ENCODE data around the gene RER1.

RER1 gene

DNA sequence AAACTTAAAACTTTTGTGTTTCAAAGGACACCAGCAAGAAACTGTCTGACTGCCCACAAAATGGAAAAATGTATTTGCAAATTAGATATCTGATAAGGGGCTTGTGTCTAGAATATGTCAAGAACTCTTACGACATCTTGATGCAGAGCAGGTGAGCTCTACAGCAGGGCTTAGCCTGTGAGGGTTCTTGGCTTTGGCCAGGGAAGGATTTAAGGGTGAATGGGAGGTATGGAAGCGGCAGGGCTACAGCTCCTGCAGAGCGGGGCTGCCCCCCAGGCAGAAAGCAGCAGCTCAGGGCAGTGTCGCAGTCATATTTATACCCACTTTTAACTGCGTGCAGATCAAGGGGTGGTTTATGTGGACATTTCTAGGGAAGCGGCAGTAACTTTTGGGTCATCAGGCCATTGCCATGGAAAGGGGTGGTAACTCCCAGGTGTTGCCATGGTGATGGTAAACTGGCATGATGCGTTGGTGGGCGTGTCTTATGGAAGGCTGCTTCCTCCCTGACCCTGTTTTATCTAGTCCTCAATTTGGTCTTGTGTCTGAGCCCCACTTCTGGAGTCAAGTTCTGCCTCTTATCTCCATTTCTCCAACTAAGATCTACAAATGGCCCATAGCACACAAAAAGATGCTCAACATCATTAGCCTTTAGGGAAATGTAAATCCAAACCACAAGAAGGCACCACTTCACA is 23.4 kb upstream of the RER1 start:
- Histone ChIP-seq H3K4me3 (ENCODE audit: low read depth in 1 of 5, low read length in 5 of 5) (no peak overlapping the region), H3K9ac (ENCODE audit: low read length in 5 of 5) (no peak overlapping the region), H3K27ac (ENCODE audit: low read depth, low read length) (no peak overlapping the region), H3K27me3 (ENCODE audit: control insufficient read depth in 5 of 5, insufficient read depth in 4 of 5, low read length in 5 of 5) (no peaks in the 10 kb centered on the region), H3K9me3 (ENCODE audit: control insufficient read depth in 5 of 5, low read length in 5 of 5) (peaks cover 0 to 7% (median 2%) of the 10 kb centered on the region in 5 donors), H3K36me3 (ENCODE audit: control insufficient read depth in 5 of 5, insufficient read depth in 5 of 5, low read length in 5 of 5) (peaks cover 0 to 6% (median 2%) of the 10 kb centered on the region in 5 donors), H3K4me1 (ENCODE audit: control insufficient read depth in 5 of 5, insufficient read depth in 5 of 5, low read length in 5 of 5) (no peaks in the 10 kb centered on the region)

DNA sequence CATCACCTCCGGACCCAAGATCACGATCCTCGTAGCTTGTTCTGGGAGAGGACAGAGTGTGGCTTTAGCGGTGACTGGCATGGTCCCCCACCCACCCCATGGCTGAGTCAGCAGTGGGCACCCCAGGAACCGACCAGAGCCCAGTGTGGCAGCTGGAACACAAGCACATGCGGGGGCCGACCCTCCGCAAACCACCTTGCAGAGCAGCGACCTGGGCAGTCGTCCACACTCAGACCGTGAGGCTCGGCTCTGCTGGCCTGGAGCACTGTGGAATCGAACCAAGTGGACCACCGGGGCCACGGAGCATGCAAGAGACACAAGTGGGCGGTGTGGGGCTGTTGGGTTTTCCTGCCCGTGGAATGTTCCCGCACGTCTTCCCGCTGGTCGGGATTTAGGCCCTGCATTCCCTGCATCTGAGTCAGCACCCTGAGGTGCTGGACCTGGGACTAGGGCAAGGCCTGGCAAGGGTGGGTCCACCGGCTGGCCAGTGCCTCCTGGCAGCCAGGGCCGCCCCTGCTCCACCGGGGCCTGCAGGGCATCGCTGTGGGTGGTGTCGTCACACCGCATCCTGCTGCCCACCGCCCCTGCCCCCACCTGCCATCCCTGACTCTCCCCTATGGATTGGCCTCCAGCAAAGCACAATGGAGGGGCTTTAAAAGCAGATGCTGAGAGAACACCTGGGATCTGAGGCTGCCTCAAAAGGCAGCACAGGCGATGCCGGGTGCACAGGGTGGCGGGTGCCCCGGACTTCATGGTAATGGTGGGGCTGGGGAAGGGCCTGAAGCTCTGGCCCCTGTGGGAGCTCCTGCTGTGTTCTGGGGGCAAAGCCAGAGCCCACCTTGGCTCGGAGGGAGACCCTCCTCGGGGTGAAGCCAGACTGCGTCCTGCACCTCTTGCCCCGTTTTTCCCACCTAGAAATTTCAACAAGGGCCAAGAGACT is 18.8 kb upstream of the RER1 start:
- Histone ChIP-seq H3K27me3 (ENCODE audit: control insufficient read depth in 5 of 5, insufficient read depth in 4 of 5, low read length in 5 of 5) (no peaks in the 10 kb centered on the region), H3K9ac (ENCODE audit: low read length in 5 of 5) (no peak overlapping the region), H3K9me3 (ENCODE audit: control insufficient read depth in 5 of 5, low read length in 5 of 5) (no peaks in the 10 kb centered on the region), H3K36me3 (ENCODE audit: control insufficient read depth in 5 of 5, insufficient read depth in 5 of 5, low read length in 5 of 5) (peaks cover 0 to 6% (median 2%) of the 10 kb centered on the region in 5 donors), H3K4me3 (ENCODE audit: low read depth in 1 of 5, low read length in 5 of 5) (no peak overlapping the region), H3K27ac (ENCODE audit: low read depth, low read length) (no peak overlapping the region), H3K4me1 (ENCODE audit: control insufficient read depth in 5 of 5, insufficient read depth in 5 of 5, low read length in 5 of 5) (no peaks in the 10 kb centered on the region)

DNA sequence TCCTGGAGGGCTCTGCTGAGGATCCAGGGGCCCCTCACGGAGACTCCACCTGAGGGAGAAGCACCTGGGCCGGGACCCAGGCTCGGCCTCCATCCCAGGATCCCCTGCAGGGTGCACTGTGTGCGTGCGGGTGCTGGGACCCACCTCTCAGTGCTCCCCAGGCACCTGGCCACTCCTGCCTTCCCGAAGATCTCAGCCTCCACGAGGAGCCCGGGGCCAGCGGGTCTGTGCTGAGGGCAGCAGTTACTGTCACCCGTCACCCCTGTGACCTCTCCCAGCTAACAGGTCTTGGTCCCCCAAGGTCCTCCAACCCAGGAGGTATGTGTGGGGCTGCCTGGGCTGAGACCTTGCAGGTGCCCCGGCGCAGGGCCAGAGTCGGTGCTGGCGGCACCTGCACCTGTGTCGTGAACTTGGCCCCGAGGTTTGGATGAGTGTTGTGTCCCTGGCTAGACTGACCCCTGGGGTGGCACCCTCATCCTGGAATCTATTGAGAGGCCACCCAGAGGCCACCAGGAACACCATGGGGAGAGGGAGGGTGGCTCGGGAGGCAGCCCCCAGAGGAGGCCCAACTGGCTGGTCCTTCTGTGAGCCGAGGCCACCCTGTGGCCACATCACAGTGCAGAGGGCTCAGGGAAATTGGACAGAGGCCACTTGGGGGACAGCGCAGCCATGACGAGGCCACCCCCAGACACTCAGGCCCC is 17.9 kb upstream of the RER1 start:
- Histone ChIP-seq H3K4me1 (ENCODE audit: control insufficient read depth in 5 of 5, insufficient read depth in 5 of 5, low read length in 5 of 5) (no peaks in the 10 kb centered on the region), H3K36me3 (ENCODE audit: control insufficient read depth in 5 of 5, insufficient read depth in 5 of 5, low read length in 5 of 5) (peaks cover 0 to 6% (median 2%) of the 10 kb centered on the region in 5 donors), H3K27ac (ENCODE audit: low read depth, low read length) (no peak overlapping the region), H3K4me3 (ENCODE audit: low read depth in 1 of 5, low read length in 5 of 5) (no peak overlapping the region), H3K27me3 (ENCODE audit: control insufficient read depth in 5 of 5, insufficient read depth in 4 of 5, low read length in 5 of 5) (no peaks in the 10 kb centered on the region), H3K9ac (ENCODE audit: low read length in 5 of 5) (no peak overlapping the region), H3K9me3 (ENCODE audit: control insufficient read depth in 5 of 5, low read length in 5 of 5) (no peaks in the 10 kb centered on the region)

DNA sequence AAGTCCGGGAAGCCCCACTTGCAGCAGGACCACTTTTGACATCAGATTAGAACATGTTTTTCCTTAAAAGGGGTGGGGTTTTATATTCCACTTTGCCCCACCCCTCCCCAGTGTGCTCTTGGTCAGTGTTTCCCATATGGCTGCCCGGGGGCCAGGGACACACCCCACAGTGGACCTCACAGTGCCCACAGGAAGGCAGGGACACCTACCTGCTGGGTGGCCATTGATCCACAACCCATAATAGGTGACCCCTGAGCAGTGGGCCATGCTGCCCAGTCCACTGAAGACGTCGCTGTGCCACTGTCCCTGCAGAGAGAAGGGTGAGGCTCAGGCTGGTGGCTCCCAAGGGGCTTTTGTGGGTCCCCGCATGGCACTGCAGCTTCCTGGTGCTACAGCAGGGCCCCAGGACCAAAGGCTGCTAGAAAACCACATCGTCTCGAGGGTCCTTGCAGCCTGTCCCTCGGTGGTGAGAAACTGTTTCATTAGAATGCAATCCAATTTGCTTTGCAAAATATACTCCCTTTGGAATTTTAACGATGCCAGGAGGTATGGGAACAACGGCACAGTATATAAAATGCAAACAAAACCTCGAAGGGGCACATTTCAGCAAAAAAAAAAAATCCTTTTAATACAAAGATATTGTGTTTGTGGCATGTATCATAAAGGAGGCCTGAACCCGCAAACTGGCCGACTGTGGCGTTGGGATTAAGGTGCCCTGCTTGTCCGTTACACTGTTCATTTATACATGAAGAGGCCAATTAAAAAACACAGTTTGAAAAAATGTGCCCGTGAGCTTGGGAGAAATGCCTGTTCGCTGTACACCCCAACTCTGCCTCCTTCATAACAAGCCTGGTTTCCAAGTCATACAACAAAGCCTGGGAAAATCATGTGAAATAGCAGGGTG is 17.1 kb upstream of the RER1 start:
- Histone ChIP-seq H3K4me3 (ENCODE audit: low read depth in 1 of 5, low read length in 5 of 5) (no peak overlapping the region), H3K27ac (ENCODE audit: low read depth, low read length) (no peak overlapping the region), H3K36me3 (ENCODE audit: control insufficient read depth in 5 of 5, insufficient read depth in 5 of 5, low read length in 5 of 5) (peaks cover 0 to 6% (median 2%) of the 10 kb centered on the region in 5 donors)

DNA sequence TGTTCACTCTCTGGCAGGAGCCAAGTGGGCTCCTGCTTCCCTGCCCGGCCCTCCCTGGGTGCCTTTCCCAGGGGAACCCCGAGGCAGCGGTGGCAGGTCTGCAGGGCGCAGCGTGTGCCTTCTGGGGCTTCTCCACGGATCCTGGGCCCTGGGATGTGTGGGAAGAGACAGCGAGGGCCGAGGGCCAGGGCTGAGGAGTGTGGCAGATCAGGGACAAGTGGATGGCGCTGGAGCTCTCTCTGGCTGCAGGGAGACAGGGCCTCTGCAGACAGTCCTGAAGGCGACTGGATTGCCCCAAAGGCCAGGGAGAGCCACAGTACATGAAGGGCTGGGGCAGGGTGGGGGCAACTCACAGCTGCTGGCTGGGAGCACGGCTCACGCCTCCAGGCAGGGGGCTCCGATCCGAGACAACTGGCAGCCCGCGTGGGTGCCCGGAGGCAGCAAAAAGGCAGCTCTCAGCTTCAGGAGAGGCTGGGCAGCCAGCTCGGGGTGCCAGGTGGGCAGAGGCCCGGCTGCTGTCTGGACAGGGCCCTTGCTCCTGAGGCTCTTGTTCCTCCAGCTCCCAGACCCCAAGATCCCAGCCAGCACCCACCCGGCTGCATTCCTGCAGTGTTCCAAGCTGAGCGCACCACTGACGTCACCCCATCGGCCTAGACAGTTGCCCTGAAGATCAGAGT is 16.3 kb upstream of the RER1 start:
- Histone ChIP-seq H3K27me3 (ENCODE audit: control insufficient read depth in 5 of 5, insufficient read depth in 4 of 5, low read length in 5 of 5) (no peaks in the 10 kb centered on the region), H3K36me3 (ENCODE audit: control insufficient read depth in 5 of 5, insufficient read depth in 5 of 5, low read length in 5 of 5) (peaks cover 0 to 6% (median 2%) of the 10 kb centered on the region in 5 donors), H3K27ac (ENCODE audit: low read depth, low read length) (no peak overlapping the region), H3K4me1 (ENCODE audit: control insufficient read depth in 5 of 5, insufficient read depth in 5 of 5, low read length in 5 of 5) (no peaks in the 10 kb centered on the region), H3K9me3 (ENCODE audit: control insufficient read depth in 5 of 5, low read length in 5 of 5) (no peaks in the 10 kb centered on the region), H3K9ac (ENCODE audit: low read length in 5 of 5) (no peak overlapping the region), H3K4me3 (ENCODE audit: low read depth in 1 of 5, low read length in 5 of 5) (no peak overlapping the region)

More for the DNA sequence above, 17.1 kb upstream of the RER1 start:
- no peak overlapping the region for H3K9ac ChIP-seq (ENCODE audit: low read length in 5 of 5)
- no peaks in the 10 kb centered on the region for H3K9me3 ChIP-seq (ENCODE audit: control insufficient read depth in 5 of 5, low read length in 5 of 5)
- no peaks in the 10 kb centered on the region for H3K27me3 ChIP-seq (ENCODE audit: control insufficient read depth in 5 of 5, insufficient read depth in 4 of 5, low read length in 5 of 5)
- no peaks in the 10 kb centered on the region for H3K4me1 ChIP-seq (ENCODE audit: control insufficient read depth in 5 of 5, insufficient read depth in 5 of 5, low read length in 5 of 5)

DNA sequence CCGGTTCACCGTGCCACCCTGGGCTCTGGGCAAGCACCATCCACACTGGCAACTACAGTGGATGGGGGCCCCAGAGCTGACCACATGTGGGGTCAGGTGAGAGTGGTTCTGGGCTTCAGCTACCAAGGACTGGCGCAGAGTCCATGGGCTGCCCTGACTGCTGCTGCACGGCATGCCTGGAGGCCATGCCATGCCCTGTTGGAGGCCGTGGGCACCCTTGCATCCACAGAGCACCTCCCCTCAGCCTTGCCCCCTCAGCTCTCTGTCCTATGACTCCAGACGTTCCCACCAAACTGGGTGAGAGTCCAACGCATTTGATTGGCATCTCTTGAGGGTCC is 15.7 kb upstream of the RER1 start:
- no peaks in the 10 kb centered on the region for H3K9me3 ChIP-seq (ENCODE audit: control insufficient read depth in 5 of 5, low read length in 5 of 5)
- no peaks in the 10 kb centered on the region for H3K27me3 ChIP-seq (ENCODE audit: control insufficient read depth in 5 of 5, insufficient read depth in 4 of 5, low read length in 5 of 5)
- H3K36me3 ChIP-seq (ENCODE audit: control insufficient read depth in 5 of 5, insufficient read depth in 5 of 5, low read length in 5 of 5) = peaks cover 0 to 6% (median 2%) of the 10 kb centered on the region in 5 donors
- no peak overlapping the region for H3K4me3 ChIP-seq (ENCODE audit: low read depth in 1 of 5, low read length in 5 of 5)
- no peak overlapping the region for H3K27ac ChIP-seq (ENCODE audit: low read depth, low read length)
- peaks cover 0 to 4% (median 1%) of the 10 kb centered on the region in 5 donors for H3K4me1 ChIP-seq (ENCODE audit: control insufficient read depth in 5 of 5, insufficient read depth in 5 of 5, low read length in 5 of 5)
- H3K9ac ChIP-seq (ENCODE audit: low read length in 5 of 5) = no peak overlapping the region

DNA sequence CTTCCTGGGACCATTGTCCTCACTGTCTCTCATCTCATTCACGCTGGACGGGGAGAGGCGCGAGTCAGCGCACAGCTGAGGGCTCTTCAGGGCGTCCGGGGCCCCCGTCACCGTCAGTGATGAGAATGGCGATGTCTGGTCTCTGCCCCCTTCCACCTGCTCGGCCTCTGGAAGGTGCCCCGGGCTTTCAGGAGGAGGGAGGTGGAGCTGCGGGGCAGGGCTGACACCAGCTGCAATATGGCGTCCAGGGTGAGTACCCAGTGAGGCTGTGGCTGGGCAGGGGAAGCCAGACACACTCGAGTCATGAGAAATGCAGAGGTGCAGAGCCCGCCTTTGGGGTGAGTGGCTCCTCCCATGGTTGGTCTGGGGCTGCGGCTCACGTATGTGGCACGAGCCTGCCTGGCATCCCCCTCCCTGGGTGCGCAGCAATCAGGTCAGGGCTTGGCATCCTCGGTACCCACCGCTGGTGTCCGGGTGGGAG is 15.3 kb upstream of the RER1 start:
- no peak overlapping the region for H3K4me3 ChIP-seq (ENCODE audit: low read depth in 1 of 5, low read length in 5 of 5)
- H3K9ac ChIP-seq (ENCODE audit: low read length in 5 of 5) = no peak overlapping the region

DNA sequence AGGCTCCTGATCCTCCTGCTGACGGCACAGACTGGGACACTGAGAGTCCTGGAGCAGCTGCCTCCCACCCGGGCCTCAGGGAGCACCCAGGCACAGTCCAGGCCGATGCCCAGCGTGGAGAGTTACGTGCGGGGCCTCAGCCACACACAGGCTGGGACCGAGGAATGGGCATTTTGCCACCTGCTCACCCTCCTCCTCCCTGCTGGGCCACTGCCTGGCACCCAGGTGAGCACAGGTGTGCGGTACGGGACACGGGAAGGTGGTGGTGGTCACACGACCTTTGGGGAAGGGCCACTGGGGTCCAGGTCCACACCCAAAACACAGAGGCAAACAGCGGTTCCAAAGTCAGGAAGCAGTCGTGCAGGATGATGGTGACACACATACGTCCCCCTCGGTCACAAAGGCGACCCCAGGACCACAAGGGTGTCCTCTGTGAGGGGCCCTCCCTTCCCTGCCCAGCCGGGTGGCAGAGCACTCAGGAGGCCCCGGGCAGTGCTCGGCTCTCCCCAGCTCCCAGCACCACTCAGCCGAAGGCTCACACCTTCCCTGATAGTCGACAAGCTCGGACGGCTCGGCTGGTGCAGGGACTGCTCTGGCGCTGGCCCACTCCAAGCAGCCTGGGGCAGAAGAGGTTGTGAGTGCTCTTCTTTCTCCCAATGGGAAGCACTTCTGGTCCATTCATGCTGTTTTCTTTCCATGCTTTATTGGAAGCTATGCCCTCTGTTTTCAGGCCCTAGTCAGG is 14.5 kb upstream of the RER1 start:
- H3K27me3 ChIP-seq (ENCODE audit: control insufficient read depth in 5 of 5, insufficient read depth in 4 of 5, low read length in 5 of 5) = no peaks in the 10 kb centered on the region
- H3K9ac ChIP-seq (ENCODE audit: low read length in 5 of 5) = no peak overlapping the region
- no peak overlapping the region for H3K27ac ChIP-seq (ENCODE audit: low read depth, low read length)
- peaks cover 0 to 16% (median 13%) of the 10 kb centered on the region in 5 donors for H3K4me1 ChIP-seq (ENCODE audit: control insufficient read depth in 5 of 5, insufficient read depth in 5 of 5, low read length in 5 of 5)
- H3K4me3 ChIP-seq (ENCODE audit: low read depth in 1 of 5, low read length in 5 of 5) = no peak overlapping the region
- H3K9me3 ChIP-seq (ENCODE audit: control insufficient read depth in 5 of 5, low read length in 5 of 5) = no peaks in the 10 kb centered on the region
- H3K36me3 ChIP-seq (ENCODE audit: control insufficient read depth in 5 of 5, insufficient read depth in 5 of 5, low read length in 5 of 5) = peaks cover 0 to 2% (median 0%) of the 10 kb centered on the region in 5 donors

More for the DNA sequence above, 15.3 kb upstream of the RER1 start:
- Histone ChIP-seq H3K36me3 (ENCODE audit: control insufficient read depth in 5 of 5, insufficient read depth in 5 of 5, low read length in 5 of 5) (peaks cover 0 to 6% (median 2%) of the 10 kb centered on the region in 5 donors), H3K4me1 (ENCODE audit: control insufficient read depth in 5 of 5, insufficient read depth in 5 of 5, low read length in 5 of 5) (peaks cover 0 to 8% (median 5%) of the 10 kb centered on the region in 5 donors), H3K9me3 (ENCODE audit: control insufficient read depth in 5 of 5, low read length in 5 of 5) (no peaks in the 10 kb centered on the region), H3K27me3 (ENCODE audit: control insufficient read depth in 5 of 5, insufficient read depth in 4 of 5, low read length in 5 of 5) (no peaks in the 10 kb centered on the region), H3K27ac (ENCODE audit: low read depth, low read length) (no peak overlapping the region)

Data from subcutaneous abdominal adipose tissue (tissue), 5 donors.